Lower leg skin (tissue), 3 donors: Measurements from ENCODE around the gene PPP2R5C.

Experiments used
- POLR2A ChIP-seq, 2 donors: fragments of 450-650 bp; IDR thresholded peaks; one replicate each; pipeline ENCODE4 v1.6.1; 2016 to 2017; ENCODE audit warnings: antibody characterized with exemption in 2 of 2, mild to moderate bottlenecking in 1 of 2, moderate library complexity in 1 of 2
- TF ChIP-seq, protein P1 (sequence below), 3 donors: fragments of 450-650 bp; IDR thresholded peaks; one replicate each; pipeline ENCODE4 v1.5.1; 2016; ENCODE audit warnings: antibody characterized with exemption in 3 of 3, mild to moderate bottlenecking in 3 of 3, moderate library complexity in 2 of 3

DNA sequence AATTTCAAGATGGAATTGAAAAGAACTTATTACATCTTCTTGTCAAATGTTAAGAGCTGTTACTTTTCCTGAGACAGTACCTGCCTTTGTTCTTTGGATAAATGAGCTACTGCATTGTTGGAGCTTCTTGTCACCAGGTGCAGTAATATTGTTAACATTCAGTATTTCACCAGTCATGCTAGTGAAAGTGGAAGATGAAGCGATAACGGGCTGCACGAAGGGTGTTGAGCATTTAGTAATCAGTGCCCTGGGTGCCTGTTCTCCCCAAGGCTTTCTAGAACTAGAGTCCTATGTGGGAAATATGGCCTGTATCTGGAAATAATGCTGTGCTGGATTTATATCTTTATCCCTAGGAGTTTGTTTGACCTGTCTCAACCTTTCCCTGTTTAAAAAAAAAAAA is 83.2 kb downstream of the PPP2R5C start:
- TF ChIP-seq, protein P1, sequence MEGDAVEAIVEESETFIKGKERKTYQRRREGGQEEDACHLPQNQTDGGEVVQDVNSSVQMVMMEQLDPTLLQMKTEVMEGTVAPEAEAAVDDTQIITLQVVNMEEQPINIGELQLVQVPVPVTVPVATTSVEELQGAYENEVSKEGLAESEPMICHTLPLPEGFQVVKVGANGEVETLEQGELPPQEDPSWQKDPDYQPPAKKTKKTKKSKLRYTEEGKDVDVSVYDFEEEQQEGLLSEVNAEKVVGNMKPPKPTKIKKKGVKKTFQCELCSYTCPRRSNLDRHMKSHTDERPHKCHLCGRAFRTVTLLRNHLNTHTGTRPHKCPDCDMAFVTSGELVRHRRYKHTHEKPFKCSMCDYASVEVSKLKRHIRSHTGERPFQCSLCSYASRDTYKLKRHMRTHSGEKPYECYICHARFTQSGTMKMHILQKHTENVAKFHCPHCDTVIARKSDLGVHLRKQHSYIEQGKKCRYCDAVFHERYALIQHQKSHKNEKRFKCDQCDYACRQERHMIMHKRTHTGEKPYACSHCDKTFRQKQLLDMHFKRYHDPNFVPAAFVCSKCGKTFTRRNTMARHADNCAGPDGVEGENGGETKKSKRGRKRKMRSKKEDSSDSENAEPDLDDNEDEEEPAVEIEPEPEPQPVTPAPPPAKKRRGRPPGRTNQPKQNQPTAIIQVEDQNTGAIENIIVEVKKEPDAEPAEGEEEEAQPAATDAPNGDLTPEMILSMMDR (IDR thresholded peaks at IDR 0.05), result no peak
- TF ChIP-seq POLR2A (IDR thresholded peaks at IDR 0.05), result no peak
